ENCODE measurements around the gene KCTD1. TPM values are rescaled to one million over a fixed set of nuclear protein-coding genes. Genes with fewer than 3 reads are reported as not detected.

The KCTD1 gene
- total and polyA plus RNA-seq, 2 of the 4 experiments (the other 2 are of a cell fraction) = 5.0 to 5.8 TPM

DNA sequence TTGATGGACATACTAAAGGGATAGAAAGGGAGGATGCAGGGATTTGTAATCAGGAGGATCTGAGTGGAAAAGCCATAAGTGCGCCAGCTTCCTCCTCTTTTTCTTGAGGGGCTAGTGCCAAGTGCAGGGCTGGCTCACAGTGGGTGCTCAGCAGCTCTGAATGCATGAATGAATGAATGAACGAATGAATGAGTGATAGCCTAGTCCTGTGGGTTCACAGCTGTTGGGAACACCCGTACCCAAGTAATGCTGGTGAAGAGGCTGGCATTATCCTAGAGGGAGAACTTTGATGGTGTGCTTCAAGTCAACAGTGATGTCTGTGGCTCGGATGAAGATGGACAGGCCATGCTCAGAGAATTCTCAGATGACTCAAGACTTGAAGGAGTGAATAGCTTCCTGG is 108.8 kb downstream of the KCTD1 start:
- no peaks in the 10 kb centered on the region for H3K36me3 ChIP-seq (ENCODE audit: control insufficient read depth, insufficient read depth, low read length)
- 76% methylated on average over 3 of the region's 4 CpGs; no CpG with 5 or more reads in 1 of the 2 experiments for WGBS, 2 experiments (ENCODE audit: extremely low coverage in 2 of 2, insufficient read length in 1 of 2)
- no peak overlapping the region for H2BK5ac ChIP-seq (ENCODE audit: low read depth, low read length, poor library complexity, severe bottlenecking)
- no peak overlapping the region for H2BK15ac ChIP-seq (ENCODE audit: low read depth, low read length)
- intact Hi-C loops (cut with micrococcal nuclease) = no loop called here
- H3K14ac ChIP-seq (replicated peaks; ENCODE audit: low read depth, low read length) = no peak overlapping the region
- ATAC-seq (ENCODE audit: low read depth) = no peak
- CTCF ChIA-PET = no interaction called here
- H3K27ac ChIP-seq (ENCODE audit: insufficient read depth, low read length) = no peak overlapping the region
- H3K56ac ChIP-seq (ENCODE audit: extremely low read depth, insufficient read depth, low read length) = no peak overlapping the region
- no TSS peak for BruUV-seq (replicated peaks)
- H2AFZ ChIP-seq (replicated peaks; ENCODE audit: low read length, poor library complexity) = no peak overlapping the region
- TF ChIP-seq CEBPB (IDR thresholded peaks at IDR 0.05; ENCODE audit: low read depth, low read length) = no peak
- TF ChIP-seq MAFK (IDR thresholded peaks at IDR 0.05; ENCODE audit: low read depth, low read length) = no peak
- no peak for TF ChIP-seq CTCF (conservative IDR thresholded peaks at IDR 0.05; ENCODE audit: low read depth, low read length)
- TF ChIP-seq FOS (IDR thresholded peaks at IDR 0.05; ENCODE audit: low read depth, low read length) = no peak
- no peak for TF ChIP-seq RAD21 (IDR thresholded peaks at IDR 0.05; ENCODE audit: low read length)
- TF ChIP-seq RFX5 (IDR thresholded peaks at IDR 0.05; ENCODE audit: low read depth, low read length) = no peak
- no peak for TF ChIP-seq BHLHE40 (IDR thresholded peaks at IDR 0.05; ENCODE audit: low read depth, low read length)
- no peak for TF ChIP-seq MXI1 (IDR thresholded peaks at IDR 0.05; ENCODE audit: borderline replicate concordance, low read depth, low read length)
- TF ChIP-seq ELK1 (IDR thresholded peaks at IDR 0.05; ENCODE audit: borderline replicate concordance, low read depth, low read length) = no peak
- no peak for TF ChIP-seq NFE2L2 (IDR thresholded peaks at IDR 0.05; ENCODE audit: low read depth, low read length)
- no peak for TF ChIP-seq POLR2A (IDR thresholded peaks at IDR 0.05; ENCODE audit: low read depth, low read length)
- TF ChIP-seq USF2 (IDR thresholded peaks at IDR 0.05; ENCODE audit: low read depth, low read length) = no peak
- no peak for TF ChIP-seq CHD1 (IDR thresholded peaks at IDR 0.05; ENCODE audit: low read depth, low read length)
- TF ChIP-seq MAZ (IDR thresholded peaks at IDR 0.05; ENCODE audit: borderline replicate concordance, low read depth, low read length) = no peak
- TF ChIP-seq RCOR1 (IDR thresholded peaks at IDR 0.05; ENCODE audit: insufficient replicate concordance, low read length) = no peak
- TF ChIP-seq SMC3 (IDR thresholded peaks at IDR 0.05; ENCODE audit: low read depth, low read length) = no peak
- in situ Hi-C loops (cut with MboI; ENCODE audit: low sequenced_read_pairs) = no loop called here
- H3K4me1 ChIP-seq (ENCODE audit: control insufficient read depth, insufficient read depth, low read length) = peaks cover 10% of the 10 kb centered on the region; the same call in 1 of the 2 replicates
- no peak overlapping the region for H3K18ac ChIP-seq (ENCODE audit: low read depth, low read length)
- H2AK5ac ChIP-seq (ENCODE audit: low read depth, low read length) = no peak overlapping the region
- no peak for DNase-seq
- H3K9ac ChIP-seq (ENCODE audit: low read depth, low read length) = no peak overlapping the region
- no peaks in the 10 kb centered on the region for H4K20me1 ChIP-seq (ENCODE audit: insufficient read depth, low read length)
- H3K9me3 ChIP-seq (ENCODE audit: control insufficient read depth, insufficient read depth, low read length) = no peaks in the 10 kb centered on the region
- POLR2A ChIA-PET (ENCODE audit: unreplicated experiment) = no interaction called here
- H3K4ac ChIP-seq (ENCODE audit: low read depth, low read length) = no peak overlapping the region
- dilution Hi-C loops (cut with HindIII; ENCODE audit: low sequenced_read_pairs, unreplicated experiment) = no loop called here
- H2BK120ac ChIP-seq (ENCODE audit: low read depth, low read length) = no peak overlapping the region
- no peak overlapping the region for H3K23ac ChIP-seq (ENCODE audit: low read depth, low read length)
- H3K4me3 ChIP-seq (ENCODE audit: insufficient read depth, low read depth, low read length) = no peak overlapping the region
- H4K5ac ChIP-seq (ENCODE audit: low read depth, low read length) = no peak overlapping the region
- H3K4me2 ChIP-seq (ENCODE audit: low read depth, low read length) = no peak overlapping the region
- H4K8ac ChIP-seq (ENCODE audit: low read depth in 2 of 2, low read length in 2 of 2) = no peak overlapping the region
- H4K91ac ChIP-seq (ENCODE audit: insufficient read depth, low read depth, low read length) = no peak overlapping the region
- H3K27me3 ChIP-seq (ENCODE audit: control insufficient read depth, insufficient read depth, low read length) = no peaks in the 10 kb centered on the region; the same call in none of the 2 replicates
- H3K79me1 ChIP-seq (ENCODE audit: low read depth in 1 of 2, low read length in 2 of 2) = no peaks in the 10 kb centered on the region
- no peak overlapping the region for H2BK20ac ChIP-seq (ENCODE audit: low read depth, low read length)
- H3K9me1 ChIP-seq (ENCODE audit: insufficient read depth, low read length) = peaks cover 3% of the 10 kb centered on the region; the same call in 1 of the 2 replicates
- H2AK9ac ChIP-seq (replicated peaks; ENCODE audit: low read depth, low read length, poor library complexity) = no peak overlapping the region
